Measurements from ENCODE around the gene ELMO1. TPM values are rescaled to one million over a fixed set of nuclear protein-coding genes. Genes with fewer than 3 reads are reported as not detected.
A peak's percentile ranks its signal among the peaks of the same experiment; 100 is the strongest.

ELMO1 gene
- total RNA-seq, 4 donors from 2014 or later = 31.1 to 42.9 (median 38.7) TPM

GRCh38 chr7:37069336-37069735, 379.3 kb downstream of the ELMO1 start:
- Histone ChIP-seq H3K4me3 (no peak overlapping the region), H3K4me1 (peaks cover 0 to 25% (median 9%) of the 10 kb centered on the region in 4 donors), H3K36me3 (no peaks in the 10 kb centered on the region), H3K27me3 (no peaks in the 10 kb centered on the region), H3K27ac (replicated peaks in 1 of 4) (no peak overlapping the region), H3K9me3 (no peaks in the 10 kb centered on the region)
- TF ChIP-seq CTCF (IDR thresholded peaks at IDR 0.05) = no peak
- no peak for TF ChIP-seq EP300 (IDR thresholded peaks at IDR 0.05)
- TF ChIP-seq POLR2AphosphoS5 (IDR thresholded peaks at IDR 0.05) = no peak
- no peak for TF ChIP-seq POLR2A (IDR thresholded peaks at IDR 0.05; ENCODE audit: low read depth)
- no peak for DNase-seq (ENCODE audit: extremely low spot score)
- 95% methylated on average over 2 of the region's 2 CpGs for WGBS
- intact Hi-C loops (cut with DNase I) = no loop called here

GRCh38 chr7:37068902-37069301, 379.8 kb downstream of the ELMO1 start:
- TF ChIP-seq POLR2AphosphoS5 (IDR thresholded peaks at IDR 0.05) (no peak), EP300 (IDR thresholded peaks at IDR 0.05) (no peak), CTCF (IDR thresholded peaks at IDR 0.05) (no peak), POLR2A (IDR thresholded peaks at IDR 0.05; ENCODE audit: low read depth) (no peak)
- intact Hi-C loops (cut with DNase I) = no loop called here
- WGBS = 59% methylated on average over 1 of the region's 1 CpG

GRCh38 chr7:37068038-37068437, 380.6 kb downstream of the ELMO1 start:
- H3K27me3 ChIP-seq = no peaks in the 10 kb centered on the region
- peaks cover 0 to 25% (median 9%) of the 10 kb centered on the region in 4 donors for H3K4me1 ChIP-seq
- H3K36me3 ChIP-seq = no peaks in the 10 kb centered on the region
- intact Hi-C loops (cut with DNase I) = no loop called here
- peak overlapping the region in 1 of 4 donors; percentile 40 for H3K27ac ChIP-seq (replicated peaks in 1 of 4)
- H3K4me3 ChIP-seq = no peak overlapping the region
- no peaks in the 10 kb centered on the region for H3K9me3 ChIP-seq
- TF ChIP-seq POLR2A (IDR thresholded peaks at IDR 0.05; ENCODE audit: low read depth) (no peak), EP300 (IDR thresholded peaks at IDR 0.05) (no peak), CTCF (IDR thresholded peaks at IDR 0.05) (no peak)
- WGBS = 72% methylated on average over 4 of the region's 4 CpGs
- DNase-seq (ENCODE audit: extremely low spot score) = no peak

More at GRCh38 chr7:37068902-37069301, 379.8 kb downstream of the ELMO1 start:
- no peaks in the 10 kb centered on the region for H3K36me3 ChIP-seq
- H3K27ac ChIP-seq (replicated peaks in 1 of 4) = no peak overlapping the region
- H3K27me3 ChIP-seq = no peaks in the 10 kb centered on the region
- H3K9me3 ChIP-seq = no peaks in the 10 kb centered on the region
- H3K4me3 ChIP-seq = no peak overlapping the region
- DNase-seq (ENCODE audit: extremely low spot score) = no peak
- H3K4me1 ChIP-seq = peaks cover 0 to 25% (median 9%) of the 10 kb centered on the region in 4 donors

GRCh38 chr7:37065779-37066271, 382.8 kb downstream of the ELMO1 start:
- Histone ChIP-seq H3K27me3 (no peaks in the 10 kb centered on the region), H3K36me3 (no peaks in the 10 kb centered on the region), H3K4me1 (peaks cover 0 to 25% (median 9%) of the 10 kb centered on the region in 4 donors), H3K9me3 (no peaks in the 10 kb centered on the region), H3K4me3 (no peak overlapping the region), H3K27ac (replicated peaks in 1 of 4) (no peak overlapping the region)
- intact Hi-C loops (cut with DNase I) = no loop called here
- 87% methylated on average over 5 of the region's 5 CpGs for WGBS
- no peak for DNase-seq (ENCODE audit: extremely low spot score)
- TF ChIP-seq POLR2AphosphoS5 (IDR thresholded peaks at IDR 0.05) (no peak), POLR2A (IDR thresholded peaks at IDR 0.05; ENCODE audit: low read depth) (no peak), EP300 (IDR thresholded peaks at IDR 0.05) (no peak), CTCF (IDR thresholded peaks at IDR 0.05) (no peak)

GRCh38 chr7:37062560-37062859, 386.2 kb downstream of the ELMO1 start:
- H3K27me3 ChIP-seq = no peaks in the 10 kb centered on the region
- TF ChIP-seq EP300 (IDR thresholded peaks at IDR 0.05) = no peak
- no peak for TF ChIP-seq CTCF (IDR thresholded peaks at IDR 0.05)
- no peak for TF ChIP-seq POLR2A (IDR thresholded peaks at IDR 0.05; ENCODE audit: low read depth)
- no peak for TF ChIP-seq POLR2AphosphoS5 (IDR thresholded peaks at IDR 0.05)
- no peaks in the 10 kb centered on the region for H3K36me3 ChIP-seq
- H3K9me3 ChIP-seq = no peaks in the 10 kb centered on the region
- intact Hi-C loops (cut with DNase I) = no loop called here
- WGBS = 72% methylated on average over 3 of the region's 3 CpGs
- no peak overlapping the region for H3K27ac ChIP-seq (replicated peaks in 1 of 4)
- peaks cover 0 to 22% (median 8%) of the 10 kb centered on the region in 4 donors for H3K4me1 ChIP-seq
- DNase-seq (ENCODE audit: extremely low spot score) = no peak
- no peak overlapping the region for H3K4me3 ChIP-seq
